Peyer's patch (tissue), 4 donors: Measurements from ENCODE around the gene KRT8.

Source experiments
- POLR2A ChIP-seq, 2 donors: fragments of 450-650 bp; IDR thresholded peaks; one replicate each; pipeline ENCODE4 v1.5.1; 2017; ENCODE audit warnings: antibody characterized with exemption in 2 of 2, mild to moderate bottlenecking in 2 of 2, moderate library complexity in 2 of 2
- TF ChIP-seq, protein P1 (sequence below), 6 experiments: fragments of 450-650 bp in 4 of 6; fragments of 200-600 bp in 2 of 6; sonication (generic) in 1 of 6; IDR thresholded peaks; one replicate each; pipeline ENCODE4 v1.5.1; 2017 to 2019; ENCODE audit warnings: antibody characterized with exemption in 6 of 6, mild to moderate bottlenecking in 3 of 6, moderate library complexity in 1 of 6

DNA sequence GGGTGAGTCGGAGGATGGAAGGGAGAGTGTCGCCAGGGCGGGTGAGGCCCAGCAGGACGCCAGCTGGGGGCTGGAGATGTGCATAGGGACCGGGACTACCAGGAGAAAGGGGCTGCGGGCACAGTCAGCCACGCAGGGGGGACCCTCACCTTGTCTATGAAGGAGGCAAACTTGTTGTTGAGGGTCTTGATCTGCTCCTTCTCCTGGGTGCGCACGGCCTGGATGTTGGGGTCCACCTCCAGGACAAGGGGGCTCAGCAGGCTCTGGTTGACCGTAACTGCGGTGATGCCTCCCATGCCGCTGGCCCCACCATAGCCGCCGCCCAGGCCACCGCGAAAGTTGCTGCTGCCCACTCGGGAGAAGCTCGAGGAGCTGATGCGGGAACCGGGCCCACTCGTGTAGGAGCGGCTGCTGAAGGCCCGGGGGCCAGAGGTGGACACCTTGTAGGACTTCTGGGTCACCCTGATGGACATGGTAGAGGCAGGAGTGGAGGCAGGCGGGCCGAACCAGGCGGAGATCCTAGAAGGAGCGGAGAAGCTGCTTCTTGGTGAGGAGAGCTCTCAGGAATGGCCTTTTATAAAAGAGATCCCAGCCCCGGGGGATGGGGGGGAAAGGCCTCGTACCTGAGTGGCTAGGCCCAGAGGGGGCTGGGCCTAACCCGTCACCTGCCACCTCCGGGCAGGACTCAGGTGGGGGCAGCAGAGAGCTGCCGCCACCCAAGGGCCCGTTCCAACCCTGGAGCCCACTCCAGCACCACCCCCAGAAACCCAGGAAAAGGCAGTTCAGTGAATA lies at the start of gene KRT8:
- TF ChIP-seq, protein P1, sequence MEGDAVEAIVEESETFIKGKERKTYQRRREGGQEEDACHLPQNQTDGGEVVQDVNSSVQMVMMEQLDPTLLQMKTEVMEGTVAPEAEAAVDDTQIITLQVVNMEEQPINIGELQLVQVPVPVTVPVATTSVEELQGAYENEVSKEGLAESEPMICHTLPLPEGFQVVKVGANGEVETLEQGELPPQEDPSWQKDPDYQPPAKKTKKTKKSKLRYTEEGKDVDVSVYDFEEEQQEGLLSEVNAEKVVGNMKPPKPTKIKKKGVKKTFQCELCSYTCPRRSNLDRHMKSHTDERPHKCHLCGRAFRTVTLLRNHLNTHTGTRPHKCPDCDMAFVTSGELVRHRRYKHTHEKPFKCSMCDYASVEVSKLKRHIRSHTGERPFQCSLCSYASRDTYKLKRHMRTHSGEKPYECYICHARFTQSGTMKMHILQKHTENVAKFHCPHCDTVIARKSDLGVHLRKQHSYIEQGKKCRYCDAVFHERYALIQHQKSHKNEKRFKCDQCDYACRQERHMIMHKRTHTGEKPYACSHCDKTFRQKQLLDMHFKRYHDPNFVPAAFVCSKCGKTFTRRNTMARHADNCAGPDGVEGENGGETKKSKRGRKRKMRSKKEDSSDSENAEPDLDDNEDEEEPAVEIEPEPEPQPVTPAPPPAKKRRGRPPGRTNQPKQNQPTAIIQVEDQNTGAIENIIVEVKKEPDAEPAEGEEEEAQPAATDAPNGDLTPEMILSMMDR (IDR thresholded peaks at IDR 0.05), result peak in 4 of 6 experiments; percentile 38 to 88 (median 74)
- peak; percentile 99 to 100 for TF ChIP-seq POLR2A (IDR thresholded peaks at IDR 0.05)
